GM23338 (cell line): ENCODE measurements around the gene CMSS1.

Experiments
- CREB1 ChIP-seq: fragments of 250-450 bp; sonication (Bioruptor Pico); IDR thresholded peaks from 2 replicates; pipeline ENCODE4 v1.5.0; 2020; ENCODE audit warnings: low read depth, mild to moderate bottlenecking, moderate library complexity
- ETS1 ChIP-seq: IDR thresholded peaks from 2 replicates; pipeline ENCODE4 v1.6.1; 2016; ENCODE audit warnings: antibody characterized with exemption
- EZH2 ChIP-seq: fragments of 200-600 bp; sonication (generic); IDR thresholded peaks from one replicate; pipeline ENCODE4 v1.8.0; 2017; ENCODE audit warnings: antibody characterized with exemption, mild to moderate bottlenecking, low read depth; ENCODE audit not compliant: unreplicated experiment
- EZH2phosphoT487 ChIP-seq: fragments of 200-600 bp; sonication (generic); IDR thresholded peaks from one replicate; pipeline ENCODE4 v1.8.1; 2018; ENCODE audit warnings: antibody characterized with exemption; ENCODE audit not compliant: unreplicated experiment
- JUNB ChIP-seq: IDR thresholded peaks from one replicate; pipeline ENCODE4 v1.6.1; 2016; ENCODE audit warnings: antibody characterized with exemption; ENCODE audit not compliant: unreplicated experiment
- POLR2AphosphoS5 ChIP-seq: IDR thresholded peaks from 2 replicates; pipeline ENCODE4 v1.6.1; 2016; ENCODE audit warnings: antibody characterized with exemption, low read depth
- REST ChIP-seq: IDR thresholded peaks from one replicate; pipeline ENCODE4 v1.6.1; 2018; ENCODE audit warnings: antibody characterized with exemption; ENCODE audit not compliant: unreplicated experiment
- ZNF114 ChIP-seq: fragments of 250-450 bp; sonication (Bioruptor Pico); IDR thresholded peaks from 2 replicates; pipeline ENCODE4 v1.5.0; 2020; ENCODE audit warnings: mild to moderate bottlenecking, moderate library complexity
- ZNF331 ChIP-seq: fragments of 250-450 bp; sonication (Bioruptor Pico); IDR thresholded peaks from 2 replicates; pipeline ENCODE4 v1.5.0; 2020; ENCODE audit warnings: low read depth, mild to moderate bottlenecking, moderate library complexity
- TF ChIP-seq, protein P1 (sequence below), 2 experiments: fragments of 200-600 bp in 1 of 2; sonication (generic) in 1 of 2; conservative IDR thresholded peaks; 2 replicates each; pipeline versions ENCODE4 v1.5.1 to v1.6.1; 2016 to 2017; ENCODE audit warnings: antibody characterized with exemption in 2 of 2, low read depth in 2 of 2, mild to moderate bottlenecking in 2 of 2, moderate library complexity in 1 of 2

GRCh38 chr3:100030346-100030745 is 212.7 kb downstream of the CMSS1 start:
- TF ChIP-seq ZNF331 (CRISPR knock-in tag) (no peak), EZH2 (no peak), REST (no peak), POLR2AphosphoS5 (no peak), ZNF114 (CRISPR knock-in tag) (no peak), CREB1 (CRISPR knock-in tag) (no peak), JUNB (no peak), EZH2phosphoT487 (no peak), ETS1 (no peak)
- TF ChIP-seq, protein P1, sequence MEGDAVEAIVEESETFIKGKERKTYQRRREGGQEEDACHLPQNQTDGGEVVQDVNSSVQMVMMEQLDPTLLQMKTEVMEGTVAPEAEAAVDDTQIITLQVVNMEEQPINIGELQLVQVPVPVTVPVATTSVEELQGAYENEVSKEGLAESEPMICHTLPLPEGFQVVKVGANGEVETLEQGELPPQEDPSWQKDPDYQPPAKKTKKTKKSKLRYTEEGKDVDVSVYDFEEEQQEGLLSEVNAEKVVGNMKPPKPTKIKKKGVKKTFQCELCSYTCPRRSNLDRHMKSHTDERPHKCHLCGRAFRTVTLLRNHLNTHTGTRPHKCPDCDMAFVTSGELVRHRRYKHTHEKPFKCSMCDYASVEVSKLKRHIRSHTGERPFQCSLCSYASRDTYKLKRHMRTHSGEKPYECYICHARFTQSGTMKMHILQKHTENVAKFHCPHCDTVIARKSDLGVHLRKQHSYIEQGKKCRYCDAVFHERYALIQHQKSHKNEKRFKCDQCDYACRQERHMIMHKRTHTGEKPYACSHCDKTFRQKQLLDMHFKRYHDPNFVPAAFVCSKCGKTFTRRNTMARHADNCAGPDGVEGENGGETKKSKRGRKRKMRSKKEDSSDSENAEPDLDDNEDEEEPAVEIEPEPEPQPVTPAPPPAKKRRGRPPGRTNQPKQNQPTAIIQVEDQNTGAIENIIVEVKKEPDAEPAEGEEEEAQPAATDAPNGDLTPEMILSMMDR (conservative IDR thresholded peaks at IDR 0.05; ENCODE audit: low read depth in 2 of 2): no peak
